GM18870 (cell line): ENCODE measurements around the gene SLC12A7.

Source experiments
- ATAC-seq: cut with Tn5 transposase; IDR thresholded peaks from one replicate; pipeline ENCODE4 v1.9.1; 2021; ENCODE audit warnings: moderate library complexity; ENCODE audit not compliant: unreplicated experiment

SLC12A7 gene

GRCh38 chr5:1141834-1142233 lies 30.0 kb upstream of the SLC12A7 start:
- ATAC-seq = no peak

GRCh38 chr5:1140818-1141189 lies 28.9 kb upstream of the SLC12A7 start:
- ATAC-seq = no peak

GRCh38 chr5:1140171-1140817 lies 28.4 kb upstream of the SLC12A7 start:
- no peak for ATAC-seq

- ATAC-seq = no peak
Measured at GRCh38 chr5:1139331-1140170, 27.7 kb upstream of the SLC12A7 start.

GRCh38 chr5:1138445-1139245 lies 26.8 kb upstream of the SLC12A7 start:
- ATAC-seq = no peak

GRCh38 chr5:1137567-1138444 lies 25.9 kb upstream of the SLC12A7 start:
- no peak for ATAC-seq

GRCh38 chr5:1136814-1137213 lies 25.0 kb upstream of the SLC12A7 start:
- ATAC-seq = no peak

GRCh38 chr5:1135696-1136525 lies 24.0 kb upstream of the SLC12A7 start:
- no peak for ATAC-seq

GRCh38 chr5:1134478-1134877 lies 22.6 kb upstream of the SLC12A7 start:
- peak; percentile 66 for ATAC-seq

- no peak for ATAC-seq
Measured at GRCh38 chr5:1133510-1134201, 21.8 kb upstream of the SLC12A7 start.

GRCh38 chr5:1133108-1133507 lies 21.2 kb upstream of the SLC12A7 start:
- no peak for ATAC-seq

GRCh38 chr5:1132570-1132969 lies 20.7 kb upstream of the SLC12A7 start:
- ATAC-seq = no peak

GRCh38 chr5:1131726-1132125 lies 19.9 kb upstream of the SLC12A7 start:
- no peak for ATAC-seq

GRCh38 chr5:1131191-1131621 lies 19.3 kb upstream of the SLC12A7 start:
- ATAC-seq = no peak

GRCh38 chr5:1130218-1130946 lies 18.5 kb upstream of the SLC12A7 start:
- ATAC-seq = no peak

- no peak for ATAC-seq
Measured at GRCh38 chr5:1129711-1130055, 17.8 kb upstream of the SLC12A7 start.

GRCh38 chr5:1128977-1129710 lies 17.3 kb upstream of the SLC12A7 start:
- ATAC-seq = no peak
